GM19395 (cell line): ENCODE measurements around the gene DEK.

ENCODE experiments used
- ATAC-seq: cut with Tn5 transposase; IDR thresholded peaks from one replicate; pipeline ENCODE4 v1.9.1; 2021; ENCODE audit warnings: mild to moderate bottlenecking, moderate library complexity; ENCODE audit not compliant: unreplicated experiment

Gene DEK

GRCh38 chr6:18266523-18266912 lies 2.2 kb upstream of the DEK start:
- no peak for ATAC-seq

DNA sequence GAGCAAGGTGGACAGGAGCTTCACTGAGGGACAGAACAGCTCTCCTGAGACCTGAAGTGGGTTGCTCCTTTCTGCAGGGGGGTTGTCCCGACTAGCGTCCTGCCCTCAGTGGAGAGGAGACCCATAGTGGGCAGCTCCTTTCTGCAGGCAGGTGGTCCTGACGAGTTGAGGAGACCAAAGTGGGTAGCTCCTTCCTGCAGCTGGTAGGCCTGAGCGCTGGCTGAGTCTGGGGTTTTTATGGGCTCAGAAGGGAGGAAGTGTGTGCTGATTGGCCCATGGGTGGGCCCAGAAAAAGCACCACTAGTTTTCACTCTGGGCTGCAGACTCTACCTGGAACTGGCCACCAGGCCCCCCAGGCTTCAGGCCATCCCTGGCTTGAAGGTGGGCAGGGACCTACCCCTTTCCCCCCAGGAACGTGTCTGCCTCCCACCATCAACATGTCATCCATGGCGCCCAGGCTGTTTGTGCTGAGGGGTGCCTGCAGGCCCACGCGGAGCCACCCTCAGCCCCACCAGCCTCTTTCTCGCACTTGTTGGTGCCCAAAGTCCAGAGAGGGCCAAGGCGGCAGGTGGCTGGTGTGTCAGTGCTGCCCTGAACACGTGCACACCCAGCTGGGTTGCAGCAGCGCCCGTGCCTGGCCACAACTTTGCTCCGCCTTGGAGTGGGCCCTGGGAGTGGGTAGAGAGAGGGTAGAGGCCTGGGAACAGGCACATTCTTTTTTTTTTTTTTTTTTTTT lies 1.6 kb upstream of the DEK start:
- no peak for ATAC-seq

DNA sequence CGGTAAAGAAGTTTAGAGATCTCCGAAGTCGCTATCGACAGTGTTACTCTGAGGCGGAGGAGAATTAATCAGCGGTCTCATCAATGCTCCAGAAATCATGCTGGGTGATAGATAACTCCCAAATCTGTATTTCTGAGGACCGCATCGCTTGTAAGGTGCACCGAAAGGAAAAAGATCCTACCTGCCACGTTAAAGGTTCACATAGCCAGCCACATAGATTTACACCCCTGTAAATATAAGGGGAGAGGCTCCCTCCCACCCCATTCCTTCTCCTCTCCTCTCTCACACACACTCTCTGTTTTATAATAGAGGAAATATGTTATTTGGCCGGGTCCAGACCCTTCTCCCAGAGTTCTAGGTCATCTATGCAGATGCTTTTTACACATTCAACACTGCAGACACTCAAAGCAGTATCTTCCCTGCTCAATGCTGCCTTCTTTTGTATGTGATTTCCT lies 620 bp upstream of the DEK start:
- ATAC-seq: no peak

- ATAC-seq: peak; percentile 0
Measured at GRCh38 chr6:18263418-18264218, 712 bp downstream of the DEK start.

DNA sequence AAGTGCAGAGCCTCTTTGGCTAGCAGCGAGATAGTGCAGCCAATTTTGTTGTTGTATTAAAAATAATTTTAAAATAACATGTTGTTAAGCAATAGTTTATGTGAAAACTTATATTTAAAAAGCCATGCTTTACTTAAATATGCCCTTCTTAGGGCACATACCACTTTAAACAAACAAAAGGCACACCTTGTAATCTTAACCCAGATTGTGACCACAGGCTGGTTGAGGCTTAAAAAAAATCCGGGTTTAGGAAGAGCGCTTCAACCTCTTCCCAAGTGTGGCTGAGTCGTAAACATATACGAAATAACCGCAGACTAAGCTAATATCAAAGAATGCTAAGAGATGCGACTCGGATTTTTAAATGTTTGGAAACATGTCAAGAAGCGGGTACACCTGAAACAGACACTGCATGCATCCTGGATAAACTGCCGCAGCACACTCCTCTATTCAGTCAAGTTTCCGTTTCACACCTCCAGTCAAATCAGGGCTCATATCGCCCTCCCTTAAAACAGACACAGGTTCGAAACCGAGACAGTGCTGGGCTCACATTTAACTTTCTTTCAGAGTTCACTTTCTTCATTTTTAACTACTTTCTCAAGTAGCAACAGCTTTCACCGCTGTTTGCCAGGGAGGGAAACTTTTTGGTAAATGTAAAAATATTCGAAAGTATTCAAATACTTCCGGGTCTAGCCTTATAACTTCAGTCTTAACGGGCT lies 1.5 kb downstream of the DEK start:
- ATAC-seq: peak; percentile 65

GRCh38 chr6:18261877-18262276 lies 2.5 kb downstream of the DEK start:
- no peak for ATAC-seq

- peak; percentile 50 for ATAC-seq
Measured at GRCh38 chr6:18260448-18261106, 3.8 kb downstream of the DEK start.

GRCh38 chr6:18259675-18260447 lies 4.5 kb downstream of the DEK start:
- ATAC-seq: no peak

DNA sequence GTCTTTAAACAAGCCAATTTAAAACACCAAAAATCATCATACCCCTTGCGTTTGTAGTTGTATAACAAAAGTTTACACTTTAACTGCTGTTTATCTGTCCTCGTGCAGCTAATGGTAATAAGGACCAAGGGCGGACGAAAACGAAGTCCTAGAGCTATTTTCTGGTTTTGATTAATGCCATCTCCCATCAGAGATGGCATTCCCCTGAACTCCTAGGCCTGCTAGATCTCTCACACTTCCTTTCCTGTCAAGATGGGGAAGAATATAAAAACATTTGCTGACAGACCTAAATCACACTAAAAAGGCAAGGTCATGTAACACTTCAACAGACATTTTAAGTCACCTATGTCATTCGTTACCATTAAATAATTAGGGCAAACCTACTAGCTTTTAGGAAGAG lies 9.5 kb downstream of the DEK start:
- no peak for ATAC-seq

GRCh38 chr6:18253635-18254034 lies 10.7 kb downstream of the DEK start:
- no peak for ATAC-seq

DNA sequence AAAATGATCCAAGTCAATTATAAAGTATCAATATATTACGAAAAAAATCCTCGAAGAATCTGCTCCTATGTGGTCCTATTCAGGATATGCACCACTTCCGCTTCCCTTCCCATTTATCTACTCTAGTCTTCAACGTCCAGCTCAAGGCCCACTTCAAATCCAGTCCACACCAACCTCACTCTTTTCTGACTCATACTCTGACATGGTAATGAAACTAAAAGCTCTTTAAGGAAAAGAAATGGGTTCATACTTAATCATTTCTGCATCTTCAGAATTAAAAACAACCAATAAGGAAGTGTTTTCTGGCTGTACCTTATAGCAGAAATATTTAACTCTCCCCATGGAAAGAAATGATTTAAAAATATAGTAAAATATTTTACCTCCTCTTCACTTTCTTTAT lies 15.1 kb downstream of the DEK start:
- ATAC-seq: no peak

GRCh38 chr6:18248698-18249097 lies 15.6 kb downstream of the DEK start:
- ATAC-seq: no peak

DNA sequence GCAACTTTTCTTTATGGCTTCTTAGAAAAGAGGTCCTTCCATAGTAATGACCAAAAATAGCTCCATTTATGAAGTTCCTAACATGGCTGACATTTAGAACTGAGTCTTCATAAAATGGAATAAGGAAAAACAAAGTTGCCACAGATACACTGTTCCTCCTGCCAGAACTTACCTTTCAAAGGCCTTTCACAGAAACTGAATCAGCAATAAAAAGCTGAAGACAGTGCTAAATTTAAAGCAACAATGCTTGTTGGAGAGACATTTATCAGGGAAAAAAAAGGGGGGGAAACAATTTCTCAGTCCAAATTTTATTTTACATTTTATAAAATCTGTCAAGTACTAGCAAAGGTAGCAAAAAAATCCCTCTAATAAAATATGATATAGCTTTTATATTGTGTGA lies 17.3 kb downstream of the DEK start:
- ATAC-seq: no peak

- no peak for ATAC-seq
Measured at GRCh38 chr6:18246205-18246604, 18.1 kb downstream of the DEK start.

DNA sequence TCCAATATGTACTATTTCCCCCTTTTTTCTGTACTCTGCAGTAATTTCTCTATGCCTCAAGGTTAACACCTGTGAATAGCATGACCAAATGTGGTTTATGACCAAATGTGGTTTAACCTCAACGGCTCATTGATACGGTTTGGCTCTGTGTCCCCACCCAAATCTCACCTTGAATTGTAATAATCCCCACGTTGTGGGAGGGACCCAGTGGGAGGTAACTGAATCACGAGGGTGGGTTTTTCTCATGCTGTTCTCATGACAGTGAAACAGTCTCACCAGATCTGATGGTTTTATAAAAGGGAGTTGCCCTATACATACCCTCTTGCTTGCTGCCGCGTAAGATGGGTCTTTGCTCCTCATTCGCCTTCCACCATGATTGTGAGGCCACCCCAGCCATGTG lies 18.7 kb downstream of the DEK start:
- ATAC-seq: peak; percentile 50

DNA sequence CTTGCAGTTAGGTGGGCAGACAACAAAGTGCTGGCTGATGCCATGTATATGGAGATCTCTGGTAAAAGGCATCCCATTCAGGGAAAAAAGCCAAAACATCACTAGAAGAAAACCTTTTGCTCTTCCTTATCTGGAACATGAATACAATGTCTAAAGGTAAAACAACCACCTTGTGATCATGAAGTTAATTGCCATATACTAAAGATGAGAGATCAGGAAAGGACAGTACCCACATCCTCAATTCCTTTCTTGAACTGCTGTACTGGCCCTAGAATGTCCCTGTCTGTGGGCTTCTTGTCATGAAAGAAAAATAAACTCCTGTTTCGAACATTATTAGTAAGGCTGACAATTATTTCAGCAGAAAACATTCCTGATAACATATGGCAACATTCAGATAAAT lies 19.3 kb downstream of the DEK start:
- no peak for ATAC-seq

DNA sequence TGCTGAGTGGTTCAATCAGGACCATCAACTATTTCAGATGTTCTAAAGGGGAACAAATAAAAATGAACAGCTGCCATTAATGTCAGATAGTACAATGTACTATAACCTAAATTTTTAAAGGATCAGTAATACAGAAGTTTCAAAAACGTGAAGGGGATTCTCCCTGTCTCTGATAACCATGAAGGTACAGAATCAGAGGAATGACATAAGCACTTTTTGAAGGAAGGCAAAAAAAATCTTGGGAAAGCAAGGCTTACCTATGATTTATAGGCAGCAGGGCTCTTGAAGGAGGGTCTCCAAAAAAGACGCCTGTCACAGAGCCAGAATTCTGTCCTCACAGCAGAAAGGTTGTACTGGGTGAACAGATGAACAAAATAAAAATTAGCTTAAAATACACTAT lies 20.1 kb downstream of the DEK start:
- no peak for ATAC-seq

DNA sequence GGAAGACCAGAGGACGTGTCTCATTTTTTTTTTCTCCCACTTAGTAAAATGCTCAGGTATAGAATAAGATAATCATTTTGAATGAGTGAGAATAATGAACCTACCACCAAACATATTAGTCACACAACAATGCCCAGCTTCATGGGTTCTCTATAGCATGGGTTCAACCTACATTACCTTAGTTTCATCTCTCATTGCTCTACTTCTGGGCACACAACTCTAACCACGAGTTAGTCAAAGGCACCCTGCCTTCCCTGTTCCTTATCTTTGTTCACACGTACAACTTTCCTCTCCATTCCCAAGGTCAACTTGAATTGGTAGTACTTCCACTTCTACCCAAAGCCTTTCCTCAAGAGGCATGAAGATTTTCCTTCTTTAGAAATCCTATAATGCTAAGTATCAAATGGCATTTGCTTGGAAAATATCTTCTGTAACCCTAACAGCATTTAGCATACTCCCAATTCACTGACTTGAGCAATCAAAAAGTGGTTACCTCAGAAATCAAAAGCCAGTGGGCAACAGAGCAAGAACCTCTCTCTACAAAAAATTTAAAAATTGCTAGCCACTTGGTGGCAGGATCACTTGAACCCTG lies 20.9 kb downstream of the DEK start:
- ATAC-seq: no peak

DNA sequence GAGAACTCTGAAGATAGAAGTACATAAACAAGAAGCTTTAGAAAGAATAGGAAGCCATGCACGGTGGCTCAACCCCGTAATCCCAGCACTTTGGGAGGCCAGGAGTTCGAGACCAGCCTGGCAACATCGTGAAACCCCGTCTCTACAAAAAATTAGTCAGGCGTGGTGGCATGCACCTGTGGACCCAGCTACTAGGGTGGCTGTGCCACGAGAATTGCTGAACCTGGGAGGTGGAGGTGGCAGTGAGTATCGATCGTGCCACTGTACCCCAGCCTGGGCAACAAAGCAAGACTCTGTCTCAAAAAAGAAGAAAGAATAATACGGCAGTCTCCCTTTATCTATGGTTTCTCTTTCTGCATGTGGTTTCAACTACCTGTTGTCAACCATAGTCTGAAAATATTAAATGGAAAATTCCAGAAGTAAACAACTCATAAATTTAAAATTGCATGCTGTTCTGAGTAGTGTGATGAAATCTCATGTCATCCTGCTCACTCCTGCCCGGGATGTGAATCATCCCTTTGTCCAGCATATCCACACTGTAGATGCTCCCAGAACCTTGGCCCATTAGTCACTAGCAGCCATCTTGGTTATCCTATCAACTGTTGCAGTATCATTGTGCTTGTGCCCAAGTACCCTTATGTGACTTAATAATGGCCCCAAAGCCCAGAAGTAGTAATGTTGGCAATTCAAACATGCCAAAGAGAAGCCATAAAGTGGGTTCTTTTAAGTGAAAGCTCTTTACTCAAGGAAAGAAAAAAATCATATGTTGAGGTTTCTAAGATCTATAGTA lies 22.1 kb downstream of the DEK start:
- no peak for ATAC-seq
